ENCODE results near the gene SF3A2.

Gene SF3A2

DNA sequence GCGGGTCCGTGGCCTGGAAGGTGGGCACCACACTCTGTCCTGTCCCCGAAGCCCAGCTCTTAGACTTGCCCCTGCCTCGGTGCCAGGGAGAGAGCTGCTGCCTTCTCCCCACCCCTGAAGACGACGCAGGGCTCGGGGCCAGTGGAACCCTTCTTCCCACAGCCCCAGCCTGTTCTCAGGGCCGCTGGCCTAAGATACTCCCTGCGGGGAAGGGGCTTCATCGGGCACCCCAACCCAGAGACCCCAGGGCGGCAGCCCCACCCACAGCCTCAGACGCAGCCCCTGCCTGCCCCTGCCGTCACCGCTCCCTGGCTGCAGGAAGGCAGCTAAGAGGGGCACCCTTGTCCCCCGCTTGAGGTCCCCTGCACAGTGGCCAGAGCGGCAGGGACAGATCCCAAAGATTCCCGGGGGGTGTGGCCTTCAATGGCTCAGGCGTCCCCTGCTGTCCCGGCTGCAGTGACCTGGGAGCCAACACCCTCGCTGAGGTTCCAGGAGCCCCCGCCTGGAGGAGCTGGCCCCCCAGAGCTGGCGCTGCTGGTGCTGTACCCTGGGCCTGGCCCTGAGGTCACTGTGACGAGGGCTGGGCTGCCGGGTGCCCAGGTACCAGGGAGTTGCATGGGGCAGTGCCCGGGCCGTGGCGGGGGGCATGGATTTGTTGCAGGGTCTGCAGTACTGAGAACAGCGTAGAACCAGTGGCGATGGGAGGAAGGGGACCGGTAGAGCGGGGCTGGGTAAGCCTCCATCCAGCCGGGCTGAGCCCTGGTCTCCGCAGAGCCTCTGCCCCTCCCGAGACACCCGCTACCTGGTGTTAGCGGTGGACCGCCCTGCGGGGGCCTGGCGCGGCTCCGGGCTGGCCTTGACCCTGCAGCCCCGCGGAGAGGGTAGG lies 13.5 kb downstream of the SF3A2 start (continued):
- TF ChIP-seq ZNF521 (tag by site-specific recombination; IDR thresholded peaks at IDR 0.05) (no peak), IKZF3 (tag by site-specific recombination; IDR thresholded peaks at IDR 0.05) (peak; percentile 11; the same call in 1 of the 2 replicates), ZNF121 (tag by site-specific recombination; IDR thresholded peaks at IDR 0.05) (no peak), REST (tag by site-specific recombination; IDR thresholded peaks at IDR 0.05) (no peak), ZNF404 (tag by site-specific recombination; IDR thresholded peaks at IDR 0.05) (no peak), ZNF785 (tag by site-specific recombination; IDR thresholded peaks at IDR 0.05) (no peak), ZBTB1 (tag by site-specific recombination; IDR thresholded peaks at IDR 0.05) (no peak), ZNF843 (tag by site-specific recombination; IDR thresholded peaks at IDR 0.05) (no peak), ZSCAN23 (tag by site-specific recombination; IDR thresholded peaks at IDR 0.05) (no peak), BCL11A (tag by site-specific recombination; IDR thresholded peaks at IDR 0.05; ENCODE audit: low read depth) (no peak), ZEB2 (tag by site-specific recombination; IDR thresholded peaks at IDR 0.05) (no peak), MEIS1 (CRISPR knock-in tag; IDR thresholded peaks at IDR 0.05; ENCODE audit: borderline replicate concordance) (no peak), KLF8 (tag by site-specific recombination; IDR thresholded peaks at IDR 0.05) (peak; percentile 60; the same call in 1 of the 2 replicates), ZNF701 (tag by site-specific recombination; IDR thresholded peaks at IDR 0.05) (no peak), PATZ1 (tag by site-specific recombination; IDR thresholded peaks at IDR 0.05) (peak; percentile 42; the same call in 1 of the 2 replicates), ZNF341 (tag by site-specific recombination; IDR thresholded peaks at IDR 0.05; ENCODE audit: low read depth) (peak; percentile 53; the same call in 1 of the 2 replicates), KLF16 (tag by site-specific recombination; IDR thresholded peaks at IDR 0.05) (no peak), YY2 (tag by site-specific recombination; IDR thresholded peaks at IDR 0.05) (no peak)
- TF ChIP-seq, protein P1, sequence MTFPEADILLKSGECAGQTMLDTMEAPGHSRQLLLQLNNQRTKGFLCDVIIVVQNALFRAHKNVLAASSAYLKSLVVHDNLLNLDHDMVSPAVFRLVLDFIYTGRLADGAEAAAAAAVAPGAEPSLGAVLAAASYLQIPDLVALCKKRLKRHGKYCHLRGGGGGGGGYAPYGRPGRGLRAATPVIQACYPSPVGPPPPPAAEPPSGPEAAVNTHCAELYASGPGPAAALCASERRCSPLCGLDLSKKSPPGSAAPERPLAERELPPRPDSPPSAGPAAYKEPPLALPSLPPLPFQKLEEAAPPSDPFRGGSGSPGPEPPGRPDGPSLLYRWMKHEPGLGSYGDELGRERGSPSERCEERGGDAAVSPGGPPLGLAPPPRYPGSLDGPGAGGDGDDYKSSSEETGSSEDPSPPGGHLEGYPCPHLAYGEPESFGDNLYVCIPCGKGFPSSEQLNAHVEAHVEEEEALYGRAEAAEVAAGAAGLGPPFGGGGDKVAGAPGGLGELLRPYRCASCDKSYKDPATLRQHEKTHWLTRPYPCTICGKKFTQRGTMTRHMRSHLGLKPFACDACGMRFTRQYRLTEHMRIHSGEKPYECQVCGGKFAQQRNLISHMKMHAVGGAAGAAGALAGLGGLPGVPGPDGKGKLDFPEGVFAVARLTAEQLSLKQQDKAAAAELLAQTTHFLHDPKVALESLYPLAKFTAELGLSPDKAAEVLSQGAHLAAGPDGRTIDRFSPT (tag by site-specific recombination; IDR thresholded peaks at IDR 0.05) = peak; percentile 96

- ChIA-PET CTCF (interaction anchor here (0.5 kb wide), 1 partner anchor 21 kb away, joined by 3 read pairs; no protein-coding TSS in a partner anchor), POLR2A (interaction anchor here (1.0 to 3.4 kb wide), 3 partner anchors 12 to 225 kb away, joined by 3 to 14 read pairs (median 7); partner anchors contain the start of genes GADD45B and PLEKHJ1)
- Histone ChIP-seq H3K4me3 (ENCODE audit: low read depth, low read length) (no peak overlapping the region), H3K9me3 (ENCODE audit: control insufficient read depth, insufficient read depth, low read depth, low read length) (no peaks in the 10 kb centered on the region), H3K4me1 (ENCODE audit: control insufficient read depth, insufficient read depth, low read length) (no peaks in the 10 kb centered on the region), H3K36me3 (ENCODE audit: control insufficient read depth in 2 of 2, insufficient read depth in 1 of 2, low read length in 2 of 2) (peaks cover 0 to 33% of the 10 kb centered on the region in 2 experiments; a peak in 1 of 3 replicates), H3K27ac (ENCODE audit: extremely low read depth, low read depth, low read length) (no peak overlapping the region)
- TF ChIP-seq ZNF658 (tag by site-specific recombination; IDR thresholded peaks at IDR 0.05) = no peak
- TF ChIP-seq, protein P2, sequence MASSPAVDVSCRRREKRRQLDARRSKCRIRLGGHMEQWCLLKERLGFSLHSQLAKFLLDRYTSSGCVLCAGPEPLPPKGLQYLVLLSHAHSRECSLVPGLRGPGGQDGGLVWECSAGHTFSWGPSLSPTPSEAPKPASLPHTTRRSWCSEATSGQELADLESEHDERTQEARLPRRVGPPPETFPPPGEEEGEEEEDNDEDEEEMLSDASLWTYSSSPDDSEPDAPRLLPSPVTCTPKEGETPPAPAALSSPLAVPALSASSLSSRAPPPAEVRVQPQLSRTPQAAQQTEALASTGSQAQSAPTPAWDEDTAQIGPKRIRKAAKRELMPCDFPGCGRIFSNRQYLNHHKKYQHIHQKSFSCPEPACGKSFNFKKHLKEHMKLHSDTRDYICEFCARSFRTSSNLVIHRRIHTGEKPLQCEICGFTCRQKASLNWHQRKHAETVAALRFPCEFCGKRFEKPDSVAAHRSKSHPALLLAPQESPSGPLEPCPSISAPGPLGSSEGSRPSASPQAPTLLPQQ (tag by site-specific recombination; IDR thresholded peaks at IDR 0.05) = no peak
- no peak for TF ChIP-seq KLF16 (tag by site-specific recombination; IDR thresholded peaks at IDR 0.05)
- no peak for TF ChIP-seq ZXDB (tag by site-specific recombination; IDR thresholded peaks at IDR 0.05)
- no peak for TF ChIP-seq ZNF184 (tag by site-specific recombination; IDR thresholded peaks at IDR 0.05)
Observed at GRCh38 chr19:2250766-2251105, 14.1 kb downstream of the SF3A2 start.
